HCT116 (cell line): ENCODE measurements around the gene NOL11. TPM values are rescaled to one million over a fixed set of nuclear protein-coding genes. Genes with fewer than 3 reads are reported as not detected.

ENCODE experiments used
- ATAC-seq: fragments of 200-7000 bp; cut with Tn5 transposase; 2 replicates; pipeline ENCODE4 v1.9.1; 2020; ENCODE audit warnings: mild to moderate bottlenecking, moderate library complexity
- BruUV-seq: library from RNA; stranded (reverse); fragments of 400-500 nt; replicated peaks from 2 replicates; lab custom pipeline; 2021; lab: Mats Ljungman, UMichigan
- CTCF ChIA-PET: fragments of 300-600 bp; sonication (Branson Sonifier 250); formaldehyde crosslinking; loops from one replicate; lab custom pipeline; 2021; ENCODE audit warnings: antibody characterized with exemption; lab: Charles Lee
- POLR2A ChIA-PET: fragments of 300-600, 350-600 bp; sonication (Branson Sonifier 250); formaldehyde crosslinking; loops from one replicate; lab custom pipeline; 2021; ENCODE audit warnings: antibody characterized with exemption; lab: Charles Lee
- RAD21 ChIA-PET, 2 experiments: fragments of 300-600 bp; sonication (Branson Sonifier 250); formaldehyde crosslinking; loops; one replicate each; lab custom pipeline; 2023; ENCODE audit warnings: low total read pairs in 2 of 2; ENCODE audit not compliant: uncharacterized antibody in 2 of 2, unreplicated experiment in 2 of 2, low non-redundant PET in 1 of 2; lab: Charles Lee
- DNase-seq: peaks from one replicate; pipeline ENCODE4 v3.0.0-alpha.2; 2010; ENCODE audit warnings: low read depth, low spot score
- H2AFZ ChIP-seq: fragments of 200-600 bp; shearing (Covaris generic), sonication (generic); 2 replicates; pipeline ENCODE4 v1.6.1; 2017; ENCODE audit warnings: low read depth, mixed run types, mixed read lengths, antibody characterized with exemption, low read length; ENCODE audit not compliant: poor library complexity, severe bottlenecking
- H3K27ac ChIP-seq: 2 replicates; pipeline ENCODE4 v1.5.1; 2012; ENCODE audit warnings: low read depth, low read length
- H3K27me3 ChIP-seq: fragments of 200-600 bp; sonication (generic); 2 replicates; pipeline ENCODE4 v1.6.1; 2016; ENCODE audit warnings: mixed run types, low read length, mixed read lengths; ENCODE audit not compliant: insufficient read depth
- H3K36me3 ChIP-seq, 2 experiments: fragments of 200-500 bp in 1 of 2; fragments of 200-600 bp in 1 of 2; sonication (Bioruptor generic) in 1 of 2; sonication (generic) in 1 of 2; 2 replicates each; pipeline versions ENCODE4 v1.5.1 to v1.6.1; 2014 to 2016; ENCODE audit warnings: low read length in 2 of 2, inconsistent platforms in 1 of 2, mixed read lengths in 1 of 2, mixed run types in 1 of 2; ENCODE audit not compliant: insufficient read depth in 2 of 2, control insufficient read depth in 1 of 2
- H3K4me1 ChIP-seq, 2 experiments: fragments of 200-600 bp in 1 of 2; sonication (generic) in 1 of 2; 2 replicates each; pipeline versions ENCODE4 v1.5.1 to v1.6.1; 2012 to 2017; ENCODE audit warnings: low read length in 2 of 2, inconsistent platforms in 1 of 2, mild to moderate bottlenecking in 1 of 2, mixed read lengths in 1 of 2, mixed run types in 1 of 2, moderate library complexity in 1 of 2; ENCODE audit not compliant: insufficient read depth in 2 of 2, control insufficient read depth in 1 of 2
- H3K4me2 ChIP-seq: fragments of 200-600 bp; sonication (generic); 2 replicates; pipeline ENCODE4 v1.6.1; 2017; ENCODE audit warnings: mixed run types, low read length, mixed read lengths
- H3K4me3 ChIP-seq, 2 experiments: fragments of 200-600 bp in 1 of 2; sonication (generic) in 1 of 2; replicated peaks in 1 of 2; 2 replicates each; pipeline ENCODE4 v1.5.1; 2011 to 2016; ENCODE audit warnings: low read length in 2 of 2, control low read depth in 1 of 2, low read depth in 1 of 2, mild to moderate bottlenecking in 1 of 2, mixed read lengths in 1 of 2, mixed run types in 1 of 2
- H3K79me2 ChIP-seq: fragments of 200-600 bp; sonication (generic); 2 replicates; pipeline ENCODE4 v1.6.1; 2017; ENCODE audit warnings: mild to moderate bottlenecking, mixed run types, low read length, moderate library complexity, mixed read lengths; ENCODE audit not compliant: insufficient read depth
- H3K9ac ChIP-seq: fragments of 200-600 bp; sonication (generic); 2 replicates; pipeline ENCODE4 v1.6.1; 2016; ENCODE audit warnings: low read length, mixed read lengths
- H3K9me2 ChIP-seq: fragments of 200-600 bp; sonication (generic), shearing (Covaris generic); 2 replicates; pipeline ENCODE4 v1.6.1; 2017; ENCODE audit warnings: mixed run types, mild to moderate bottlenecking, moderate library complexity; ENCODE audit not compliant: insufficient read depth
- H3K9me3 ChIP-seq, 2 experiments: fragments of 200-500 bp in 1 of 2; fragments of 200-600 bp in 1 of 2; sonication (Bioruptor generic) in 1 of 2; sonication (generic) in 1 of 2; 2 replicates each; pipeline ENCODE4 v1.6.1; 2014 to 2017; ENCODE audit warnings: low read length in 2 of 2, mixed read lengths in 2 of 2, inconsistent platforms in 1 of 2, low read depth in 1 of 2, mild to moderate bottlenecking in 1 of 2, mixed run types in 1 of 2, moderate library complexity in 1 of 2; ENCODE audit not compliant: control insufficient read depth in 1 of 2, insufficient read depth in 1 of 2
- H4K20me1 ChIP-seq: fragments of 200-600 bp; sonication (generic), shearing (Covaris generic); 2 replicates; pipeline ENCODE4 v1.6.1; 2017; ENCODE audit warnings: mixed run types, mild to moderate bottlenecking, moderate library complexity; ENCODE audit not compliant: insufficient read depth
- ATF3 ChIP-seq: IDR thresholded peaks from 2 replicates; pipeline ENCODE4 v1.6.1; 2012
- CBX3 ChIP-seq: IDR thresholded peaks from 2 replicates; pipeline ENCODE4 v1.6.1; 2012; ENCODE audit warnings: low read depth
- ELF1 ChIP-seq: IDR thresholded peaks from 2 replicates; pipeline ENCODE4 v1.6.1; 2012; ENCODE audit warnings: low read depth, borderline replicate concordance
- EZH2 ChIP-seq: fragments of 200-600 bp; sonication (generic); IDR thresholded peaks from 2 replicates; pipeline ENCODE4 v1.6.1; 2017; ENCODE audit warnings: antibody characterized with exemption, mixed run types
- EZH2phosphoT487 ChIP-seq: fragments of 200-600 bp; IDR thresholded peaks from 2 replicates; pipeline ENCODE4 v1.6.1; 2018; ENCODE audit warnings: antibody characterized with exemption, borderline replicate concordance
- FOSL1 ChIP-seq: IDR thresholded peaks from 2 replicates; pipeline ENCODE4 v1.6.1; 2012; ENCODE audit warnings: low read depth
- JUND ChIP-seq: IDR thresholded peaks from 2 replicates; pipeline ENCODE4 v1.6.1; 2012
- POLR2A ChIP-seq: IDR thresholded peaks from 2 replicates; pipeline ENCODE4 v1.7.0; 2011; ENCODE audit warnings: borderline replicate concordance; ENCODE audit not compliant: insufficient read depth, insufficient read length; ENCODE audit errors: extremely low read depth
- POLR2AphosphoS5 ChIP-seq: IDR thresholded peaks from 2 replicates; pipeline ENCODE4 v1.6.1; 2011; ENCODE audit warnings: mild to moderate bottlenecking, low read depth, low read length, moderate library complexity
- REST ChIP-seq: IDR thresholded peaks from 2 replicates; pipeline ENCODE4 v1.6.1; 2012; ENCODE audit warnings: low read depth
- SIN3A ChIP-seq: IDR thresholded peaks from 2 replicates; pipeline ENCODE4 v1.6.1; 2012; ENCODE audit warnings: low read depth
- SP1 ChIP-seq: IDR thresholded peaks from 2 replicates; pipeline ENCODE4 v1.6.1; 2012; ENCODE audit warnings: low read depth
- YY1 ChIP-seq: IDR thresholded peaks from 2 replicates; pipeline ENCODE4 v1.6.1; 2011; ENCODE audit warnings: low read length, low read depth, moderate library complexity, mild to moderate bottlenecking; ENCODE audit not compliant: insufficient replicate concordance; ENCODE audit errors: extremely low read depth
- ZFX ChIP-seq: fragments of 450-650 bp; IDR thresholded peaks from 2 replicates; pipeline ENCODE4 v1.6.1; 2017
- intact Hi-C: fragments of 100-400 bp; cut with micrococcal nuclease; formaldehyde crosslinking; loops from 2 replicates; pipeline ENCODE4 v1.10.0; 2022
- total RNA-seq: library from RNA; stranded (reverse); gene quantifications from one replicate; pipeline ENCODE4 v1.2.1, GENCODE V29; 2021; ENCODE audit not compliant: unreplicated experiment

The NOL11 gene
- total RNA-seq, 1 experiment from 2014 or later, result 118 TPM

- Histone ChIP-seq H4K20me1 (no peaks in the 10 kb centered on the region), H3K36me3 (no peaks in the 10 kb centered on the region; a peak in 1 of 4 replicates), H3K9ac (no peak overlapping the region), H3K9me2 (no peaks in the 10 kb centered on the region), H3K4me3 (no peak overlapping the region), H3K27ac (no peak overlapping the region), H3K4me2 (no peak overlapping the region), H3K79me2 (no peaks in the 10 kb centered on the region), H3K4me1 (no peaks in the 10 kb centered on the region), H3K27me3 (no peaks in the 10 kb centered on the region), H2AFZ (no peak overlapping the region), H3K9me3 (no peaks in the 10 kb centered on the region)
- intact Hi-C loops, result no loop called here
- TF ChIP-seq YY1 (no peak), EZH2 (no peak), SIN3A (no peak), ZFX (no peak), CBX3 (no peak), POLR2AphosphoS5 (no peak), FOSL1 (no peak), ATF3 (no peak), EZH2phosphoT487 (no peak), REST (no peak), ELF1 (no peak), JUND (no peak), SP1 (no peak), POLR2A (no peak)
- no TSS peak for BruUV-seq
- ATAC-seq, result no peak
- ChIA-PET RAD21 (no interaction called here), CTCF (no interaction called here), POLR2A (no interaction called here)
- DNase-seq, result no peak
These were observed 23.9 kb upstream of the NOL11 start for GRCh38 chr17:67693811-67694210.
